ENCODE data around the gene MYL12A. TPM values are rescaled to one million over a fixed set of nuclear protein-coding genes. Genes with fewer than 3 reads are reported as not detected.

MYL12A gene
- total RNA-seq, 1 donor from 2014 or later = 299 TPM

GRCh38 chr18:3281456-3282400, 34.1 kb downstream of the MYL12A start:
- DNase-seq (ENCODE audit: low spot score) = no peak

GRCh38 chr18:3283253-3283863, 35.8 kb downstream of the MYL12A start:
- DNase-seq (ENCODE audit: low spot score) = no peak

- DNase-seq (ENCODE audit: low spot score) = no peak
Measured at GRCh38 chr18:3283908-3284307, 36.3 kb downstream of the MYL12A start.

- no peak for DNase-seq (ENCODE audit: low spot score)
Measured at GRCh38 chr18:3284501-3284900, 36.9 kb downstream of the MYL12A start.

GRCh38 chr18:3286159-3286558, 38.6 kb downstream of the MYL12A start:
- DNase-seq (ENCODE audit: low spot score) = no peak

GRCh38 chr18:3293196-3293951, 45.8 kb downstream of the MYL12A start:
- DNase-seq (ENCODE audit: low spot score) = no peak

- DNase-seq (ENCODE audit: low spot score) = no peak
Measured at GRCh38 chr18:3294435-3295080, 47.0 kb downstream of the MYL12A start.

- DNase-seq (ENCODE audit: low spot score) = peak; percentile 95
Measured at GRCh38 chr18:3297025-3297984, 49.7 kb downstream of the MYL12A start.

GRCh38 chr18:3304832-3305231, 57.2 kb downstream of the MYL12A start:
- DNase-seq (ENCODE audit: low spot score) = no peak

- peak; percentile 55 for DNase-seq (ENCODE audit: low spot score)
Measured at GRCh38 chr18:3305354-3305762, 57.8 kb downstream of the MYL12A start.

Other genes with a start within 250 kb of the MYL12A start
- gene LPIN2, start 234.7 kb upstream of the MYL12A start, total RNA-seq = 14.1 TPM
- gene MYOM1, start 27.8 kb upstream of the MYL12A start, total RNA-seq = 9.7 TPM
- gene MYL12B, start 14.3 kb downstream of the MYL12A start, total RNA-seq = 372 TPM
- gene TGIF1, start 202.4 kb downstream of the MYL12A start, total RNA-seq = 64.0 TPM